KMS-11 (cell line): ENCODE results near the gene SENP3.

Source experiments
- H2AFZ ChIP-seq: fragments of 200-600 bp; sonication (generic); 2 replicates; pipeline ENCODE4 v1.6.1; 2016; ENCODE audit warnings: antibody characterized with exemption, mixed run types, low read depth
- H3K27ac ChIP-seq: fragments of 200-600 bp; sonication (generic); 2 replicates; pipeline ENCODE4 v1.6.1; 2016; ENCODE audit warnings: mild to moderate bottlenecking, mixed run types
- H3K27me3 ChIP-seq: fragments of 200-600 bp; sonication (generic); 2 replicates; pipeline ENCODE4 v1.6.1; 2017; ENCODE audit warnings: mild to moderate bottlenecking, low read depth, mixed run types, moderate library complexity; ENCODE audit not compliant: insufficient read depth
- H3K36me3 ChIP-seq: fragments of 200-600 bp; sonication (generic); 2 replicates; pipeline ENCODE4 v1.6.1; 2017; ENCODE audit warnings: mild to moderate bottlenecking, mixed run types; ENCODE audit not compliant: insufficient read depth
- H3K4me1 ChIP-seq: fragments of 200-600 bp; sonication (generic); 2 replicates; pipeline ENCODE4 v1.6.1; 2016; ENCODE audit warnings: mild to moderate bottlenecking, low read depth, mixed run types; ENCODE audit not compliant: poor library complexity, severe bottlenecking
- H3K4me2 ChIP-seq: fragments of 200-600 bp; sonication (generic); 2 replicates; pipeline ENCODE4 v1.7.0; 2016; ENCODE audit warnings: mild to moderate bottlenecking, mixed run types
- H3K4me3 ChIP-seq: fragments of 200-600 bp; sonication (generic); IDR thresholded peaks from 2 replicates; pipeline ENCODE4 v1.6.1; 2017; ENCODE audit warnings: low read depth, low read length, mixed read lengths; ENCODE audit not compliant: insufficient read depth
- H3K79me2 ChIP-seq: fragments of 200-600 bp; sonication (generic); 2 replicates; pipeline ENCODE4 v1.6.1; 2016; ENCODE audit warnings: low read depth, mixed run types; ENCODE audit not compliant: insufficient read depth
- H3K9ac ChIP-seq: fragments of 200-600 bp; sonication (generic); 2 replicates; pipeline ENCODE4 v1.6.1; 2016; ENCODE audit warnings: mild to moderate bottlenecking, mixed run types
- H4K20me1 ChIP-seq: fragments of 200-600 bp; sonication (generic); 2 replicates; pipeline ENCODE4 v1.6.1; 2016; ENCODE audit warnings: mild to moderate bottlenecking, mixed run types; ENCODE audit not compliant: insufficient read depth
- TF ChIP-seq, protein P1 (sequence below): fragments of 200-600 bp; sonication (generic); conservative IDR thresholded peaks from 2 replicates; pipeline ENCODE4 v1.6.1; 2017; ENCODE audit warnings: low read depth, mild to moderate bottlenecking, antibody characterized with exemption, low read length, moderate library complexity, mixed read lengths

The SENP3 gene

DNA sequence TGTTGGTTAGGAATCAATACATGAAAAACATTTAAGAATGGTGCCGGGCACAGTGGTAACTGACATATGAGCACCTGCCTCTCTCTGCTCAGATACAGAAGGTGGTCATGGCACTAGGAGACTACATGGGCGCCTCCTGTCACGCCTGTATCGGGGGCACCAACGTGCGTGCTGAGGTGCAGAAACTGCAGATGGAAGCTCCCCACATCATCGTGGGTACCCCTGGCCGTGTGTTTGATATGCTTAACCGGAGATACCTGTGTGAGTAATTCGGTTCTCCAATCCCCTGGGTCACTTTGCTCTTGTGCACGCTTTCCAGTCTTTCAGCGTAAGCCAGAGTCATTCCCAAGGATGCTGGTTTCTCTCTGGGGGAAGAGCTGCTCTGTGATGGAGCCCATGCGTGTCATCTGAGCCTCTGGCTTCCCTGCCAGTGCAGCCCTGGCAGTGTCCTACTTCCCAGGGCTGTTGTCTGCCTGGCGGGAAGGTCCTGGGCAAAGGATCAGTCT is 14.8 kb downstream of the SENP3 start:
- Histone ChIP-seq H3K36me3 (no peaks in the 10 kb centered on the region), H3K27ac (no peak overlapping the region; the same call in 1 of the 2 replicates), H3K27me3 (no peaks in the 10 kb centered on the region), H2AFZ (no peak overlapping the region), H3K4me1 (peaks cover 22% of the 10 kb centered on the region), H3K79me2 (peaks cover 31% of the 10 kb centered on the region), H3K4me2 (no peak overlapping the region), H3K9ac (no peak overlapping the region), H3K4me3 (no peak overlapping the region), H4K20me1 (no peaks in the 10 kb centered on the region)
- TF ChIP-seq, protein P1, sequence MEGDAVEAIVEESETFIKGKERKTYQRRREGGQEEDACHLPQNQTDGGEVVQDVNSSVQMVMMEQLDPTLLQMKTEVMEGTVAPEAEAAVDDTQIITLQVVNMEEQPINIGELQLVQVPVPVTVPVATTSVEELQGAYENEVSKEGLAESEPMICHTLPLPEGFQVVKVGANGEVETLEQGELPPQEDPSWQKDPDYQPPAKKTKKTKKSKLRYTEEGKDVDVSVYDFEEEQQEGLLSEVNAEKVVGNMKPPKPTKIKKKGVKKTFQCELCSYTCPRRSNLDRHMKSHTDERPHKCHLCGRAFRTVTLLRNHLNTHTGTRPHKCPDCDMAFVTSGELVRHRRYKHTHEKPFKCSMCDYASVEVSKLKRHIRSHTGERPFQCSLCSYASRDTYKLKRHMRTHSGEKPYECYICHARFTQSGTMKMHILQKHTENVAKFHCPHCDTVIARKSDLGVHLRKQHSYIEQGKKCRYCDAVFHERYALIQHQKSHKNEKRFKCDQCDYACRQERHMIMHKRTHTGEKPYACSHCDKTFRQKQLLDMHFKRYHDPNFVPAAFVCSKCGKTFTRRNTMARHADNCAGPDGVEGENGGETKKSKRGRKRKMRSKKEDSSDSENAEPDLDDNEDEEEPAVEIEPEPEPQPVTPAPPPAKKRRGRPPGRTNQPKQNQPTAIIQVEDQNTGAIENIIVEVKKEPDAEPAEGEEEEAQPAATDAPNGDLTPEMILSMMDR: no peak

DNA sequence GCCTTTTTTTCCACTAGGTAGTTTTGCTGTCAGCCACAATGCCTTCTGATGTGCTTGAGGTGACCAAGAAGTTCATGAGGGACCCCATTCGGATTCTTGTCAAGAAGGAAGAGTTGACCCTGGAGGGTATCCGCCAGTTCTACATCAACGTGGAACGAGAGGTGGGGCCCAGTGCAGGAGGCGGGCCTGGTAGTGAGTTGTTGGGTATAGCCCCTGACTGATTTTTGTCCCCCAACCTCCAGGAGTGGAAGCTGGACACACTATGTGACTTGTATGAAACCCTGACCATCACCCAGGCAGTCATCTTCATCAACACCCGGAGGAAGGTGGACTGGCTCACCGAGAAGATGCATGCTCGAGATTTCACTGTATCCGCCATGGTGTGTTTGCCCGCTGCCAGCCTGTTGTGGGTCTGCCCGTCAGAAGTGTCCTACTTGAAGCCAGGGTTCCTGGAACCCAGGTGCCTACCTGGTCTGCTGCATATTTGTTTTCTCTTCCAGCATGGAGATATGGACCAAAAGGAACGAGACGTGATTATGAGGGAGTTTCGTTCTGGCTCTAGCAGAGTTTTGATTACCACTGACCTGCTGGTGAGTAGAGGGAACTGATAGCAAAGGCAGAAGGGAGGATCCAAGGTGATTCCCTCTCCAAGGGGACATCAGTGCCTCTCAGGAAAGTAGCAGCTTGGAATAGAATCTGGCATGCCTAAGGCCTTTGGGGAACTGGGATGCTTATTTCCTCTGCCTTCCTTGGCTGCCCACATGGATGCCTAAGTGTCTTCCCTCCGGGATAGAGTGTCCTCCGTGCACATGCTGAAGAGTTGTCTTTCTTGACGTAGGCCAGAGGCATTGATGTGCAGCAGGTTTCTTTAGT is 15.8 kb downstream of the SENP3 start:
- TF ChIP-seq, protein P1: no peak
- Histone ChIP-seq H2AFZ (no peak overlapping the region), H3K36me3 (no peaks in the 10 kb centered on the region), H3K79me2 (peaks cover 31% of the 10 kb centered on the region), H3K4me3 (no peak overlapping the region), H4K20me1 (no peaks in the 10 kb centered on the region), H3K27me3 (no peaks in the 10 kb centered on the region), H3K27ac (no peak overlapping the region), H3K4me1 (peaks cover 22% of the 10 kb centered on the region), H3K4me2 (no peak overlapping the region), H3K9ac (no peak overlapping the region)

DNA sequence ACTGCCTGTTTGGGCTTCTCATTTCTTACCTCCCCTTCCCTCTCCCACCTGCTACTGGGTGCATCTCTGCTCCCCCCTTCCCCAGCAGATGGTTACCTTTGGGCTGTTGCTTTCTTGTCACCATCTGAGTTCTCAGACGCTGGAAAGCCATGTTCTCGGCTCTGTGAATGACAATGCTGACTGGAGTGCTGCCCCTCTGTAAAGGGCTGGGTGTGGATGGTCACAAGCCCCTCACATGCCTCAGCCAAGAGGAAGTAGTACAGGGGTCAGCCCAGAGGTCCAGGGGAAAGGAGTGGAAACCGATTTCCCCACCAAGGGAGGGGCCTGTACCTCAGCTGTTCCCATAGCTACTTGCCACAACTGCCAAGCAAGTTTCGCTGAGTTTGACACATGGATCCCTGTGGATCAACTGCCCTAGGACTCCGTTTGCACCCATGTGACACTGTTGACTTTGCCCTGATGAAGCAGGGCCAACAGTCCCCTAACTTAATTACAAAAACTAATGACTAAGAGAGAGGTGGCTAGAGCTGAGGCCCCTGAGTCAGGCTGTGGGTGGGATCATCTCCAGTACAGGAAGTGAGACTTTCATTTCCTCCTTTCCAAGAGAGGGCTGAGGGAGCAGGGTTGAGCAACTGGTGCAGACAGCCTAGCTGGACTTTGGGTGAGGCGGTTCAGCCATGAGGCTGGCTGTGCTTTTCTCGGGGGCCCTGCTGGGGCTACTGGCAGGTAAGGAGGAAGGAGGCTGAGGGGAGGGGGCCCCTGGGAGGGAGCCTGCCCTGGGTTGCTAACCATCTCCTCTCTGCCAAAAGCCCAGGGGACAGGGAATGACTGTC is 17.5 kb downstream of the SENP3 start, which contains the start of gene CD68:
Gene CD68, plus strand, starts transcription at position 638 of the 833 bp plus-strand sequence. Its CDS starts 40 bp downstream, at position 678.
- peak within 1 kb of the TSS; percentile 46; the same call in 1 of the 2 replicates for H3K27ac ChIP-seq
- no peak within 1 kb of the TSS for H3K9ac ChIP-seq
- TF ChIP-seq, protein P1: no peak
- no peaks in the 10 kb centered on the region for H3K36me3 ChIP-seq
- no peak within 1 kb of the TSS for H3K4me2 ChIP-seq
- peaks cover 17% of the 10 kb centered on the region for H3K79me2 ChIP-seq
- H3K27me3 ChIP-seq: no peaks in the 10 kb centered on the region
- H3K4me3 ChIP-seq: no peak within 1 kb of the TSS
- H4K20me1 ChIP-seq: no peaks in the 10 kb centered on the region
- H3K4me1 ChIP-seq: peaks cover 22% of the 10 kb centered on the region
- no peak within 1 kb of the TSS for H2AFZ ChIP-seq

DNA sequence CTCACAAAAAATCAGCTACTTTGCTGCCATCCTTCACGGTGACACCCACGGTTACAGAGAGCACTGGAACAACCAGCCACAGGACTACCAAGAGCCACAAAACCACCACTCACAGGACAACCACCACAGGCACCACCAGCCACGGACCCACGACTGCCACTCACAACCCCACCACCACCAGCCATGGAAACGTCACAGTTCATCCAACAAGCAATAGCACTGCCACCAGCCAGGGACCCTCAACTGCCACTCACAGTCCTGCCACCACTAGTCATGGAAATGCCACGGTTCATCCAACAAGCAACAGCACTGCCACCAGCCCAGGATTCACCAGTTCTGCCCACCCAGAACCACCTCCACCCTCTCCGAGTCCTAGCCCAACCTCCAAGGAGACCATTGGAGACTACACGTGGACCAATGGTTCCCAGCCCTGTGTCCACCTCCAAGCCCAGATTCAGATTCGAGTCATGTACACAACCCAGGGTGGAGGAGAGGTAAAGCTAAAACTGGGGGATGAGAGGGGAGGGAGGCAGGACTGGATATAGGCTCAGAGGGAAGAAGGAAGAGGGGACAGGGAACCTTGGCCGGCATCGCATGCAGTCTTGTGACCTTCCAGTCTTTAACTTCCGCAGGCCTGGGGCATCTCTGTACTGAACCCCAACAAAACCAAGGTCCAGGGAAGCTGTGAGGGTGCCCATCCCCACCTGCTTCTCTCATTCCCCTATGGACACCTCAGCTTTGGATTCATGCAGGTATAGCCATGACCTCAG is 18.3 kb downstream of the SENP3 start:
- Histone ChIP-seq H3K79me2 (peaks cover 9% of the 10 kb centered on the region; the same call in 1 of the 2 replicates), H4K20me1 (no peaks in the 10 kb centered on the region), H2AFZ (no peak overlapping the region), H3K4me2 (no peak overlapping the region), H3K27me3 (no peaks in the 10 kb centered on the region), H3K27ac (peak overlapping the region; percentile 46; the same call in 1 of the 2 replicates), H3K4me3 (no peak overlapping the region), H3K36me3 (no peaks in the 10 kb centered on the region), H3K4me1 (peaks cover 17% of the 10 kb centered on the region), H3K9ac (no peak overlapping the region)
- TF ChIP-seq, protein P1: no peak
